GM21786 (cell line): ENCODE measurements around the gene RAB8B.

Source experiments
- ATAC-seq: cut with Tn5 transposase; IDR thresholded peaks from one replicate; pipeline ENCODE4 v1.9.1; 2021; ENCODE audit not compliant: unreplicated experiment

The RAB8B gene

DNA sequence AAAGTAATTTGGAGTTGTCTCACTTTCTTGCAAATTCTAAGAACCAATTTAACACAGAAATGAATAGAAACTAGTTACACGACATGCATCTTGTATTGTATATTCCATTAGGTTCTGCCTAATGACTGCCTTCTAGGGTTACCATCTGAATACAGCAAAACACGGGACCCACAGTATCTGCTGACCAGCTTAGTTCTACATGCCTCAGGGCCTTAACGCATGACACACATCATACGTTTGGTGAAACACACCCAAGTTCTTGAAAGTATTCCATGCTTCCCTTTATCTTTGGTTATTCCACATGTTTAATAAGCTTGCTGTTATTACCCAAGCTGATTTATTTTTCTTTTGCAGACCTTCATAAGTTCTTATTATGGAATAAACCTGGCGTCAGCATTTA is 115.9 kb downstream of the RAB8B start:
- ATAC-seq: no peak

DNA sequence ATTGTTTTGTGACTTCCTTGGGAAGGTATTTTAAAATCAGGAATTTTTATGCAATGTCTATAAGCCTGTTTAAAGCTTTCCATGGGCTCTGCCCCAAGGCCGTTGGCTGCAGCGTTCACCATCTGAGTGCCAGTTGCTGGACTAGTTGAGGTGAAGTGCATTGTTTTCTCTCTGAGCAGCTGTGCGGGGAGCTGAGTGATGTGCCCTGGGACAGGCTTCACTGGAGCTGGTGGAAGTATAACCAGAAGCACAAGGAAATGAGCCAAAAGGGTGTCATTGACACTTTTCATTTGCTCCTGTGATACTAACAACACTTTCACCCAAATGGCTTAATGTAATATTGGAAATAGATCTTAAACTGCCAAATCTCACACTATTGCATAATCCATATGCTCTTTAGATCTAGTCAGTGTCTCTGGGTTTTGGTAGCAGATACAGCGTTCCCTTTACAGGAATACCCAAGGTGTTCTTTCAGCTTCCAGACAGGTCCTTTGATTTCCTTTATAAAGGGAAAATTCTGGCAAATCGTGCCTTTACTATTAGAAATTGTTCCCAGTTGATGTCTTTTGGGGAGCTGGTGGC is 117.2 kb downstream of the RAB8B start:
- ATAC-seq: no peak

DNA sequence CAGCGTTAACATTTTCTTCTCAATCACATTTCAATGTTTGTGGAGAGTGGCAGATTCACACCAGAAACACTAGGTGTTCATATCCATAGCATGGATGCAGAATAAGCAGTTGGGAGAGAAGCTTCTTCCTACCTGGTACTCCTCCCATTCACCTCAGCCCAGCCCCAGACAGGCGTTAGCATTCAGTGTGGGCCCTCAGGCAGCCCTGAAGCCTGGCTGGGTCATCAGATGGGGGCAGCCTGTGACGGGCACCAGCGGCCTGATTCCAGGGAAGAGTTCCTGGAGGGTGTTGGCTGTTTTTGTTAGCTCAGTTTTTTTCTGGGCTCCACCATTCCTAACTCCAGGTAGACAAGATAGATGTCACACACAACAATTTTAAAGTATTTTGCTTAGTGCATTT is 119.1 kb downstream of the RAB8B start:
- ATAC-seq: no peak

GRCh38 chr15:63308947-63309346 is 119.5 kb downstream of the RAB8B start:
- ATAC-seq: no peak

DNA sequence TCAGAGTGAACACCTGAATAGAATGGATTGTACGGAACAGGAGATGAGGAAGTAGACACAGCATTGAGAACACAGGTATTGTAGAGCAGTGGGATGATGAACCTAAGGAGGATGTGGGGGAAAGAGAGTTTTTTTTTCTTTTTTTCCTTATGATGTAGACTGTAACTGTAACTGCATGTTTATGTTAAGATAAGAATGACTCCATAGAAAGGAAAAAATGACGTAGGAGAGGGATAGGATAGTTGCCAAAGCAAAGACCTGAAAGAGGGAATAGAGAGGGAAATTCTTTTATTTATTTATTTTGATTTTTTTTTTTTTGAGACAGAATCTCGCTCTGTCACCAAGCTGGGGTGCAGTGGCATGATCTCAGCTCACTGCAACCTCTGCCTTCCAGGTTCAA is 121.2 kb downstream of the RAB8B start:
- ATAC-seq: no peak

GRCh38 chr15:63312286-63312685 is 122.9 kb downstream of the RAB8B start:
- no peak for ATAC-seq

- ATAC-seq: no peak
Observed at GRCh38 chr15:63313825-63314224, 124.4 kb downstream of the RAB8B start.

DNA sequence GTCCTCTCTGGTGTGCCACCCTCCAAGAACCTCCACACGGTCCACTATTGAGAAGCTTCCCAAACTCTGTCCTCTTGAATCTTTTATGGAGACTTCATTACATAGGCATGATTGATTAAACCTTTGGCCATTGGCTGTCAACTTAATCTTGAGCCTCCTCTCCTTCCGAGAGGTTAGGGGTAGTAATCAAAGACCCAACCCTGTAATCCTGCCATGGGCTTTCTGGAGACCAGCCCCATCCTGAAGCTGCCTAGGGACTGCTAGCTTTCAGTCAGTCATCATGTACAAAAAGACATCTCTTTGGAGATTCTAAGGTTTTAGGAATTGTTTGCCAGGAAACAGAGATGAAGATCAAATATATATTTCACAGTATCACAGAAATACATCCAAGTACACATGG is 125.0 kb downstream of the RAB8B start:
- no peak for ATAC-seq
